NOMO-1 treated with dmso at 0.1 percent for 144 hours (cell line): ENCODE results near the gene NUP214.

Experiments used
- DNase-seq: peaks from one replicate; lab custom pipeline; 2025; ENCODE audit not compliant: unreplicated experiment; lab: John Stamatoyannopoulos, UW

The NUP214 gene

GRCh38 chr9:131125288-131126058 lies at the start of gene NUP214:
TSS of gene NUP214 (plus strand) at chr9:131125586. CDS start at chr9:131125705, 119 bp downstream.
- peak; percentile 97 for DNase-seq

- no peak for DNase-seq
These were observed 48.8 kb upstream of the NUP214 start for GRCh38 chr9:131076347-131077195.

- DNase-seq, result no peak
These were observed 46.7 kb upstream of the NUP214 start for GRCh38 chr9:131078427-131079366.

GRCh38 chr9:131080589-131080988 lies 44.8 kb upstream of the NUP214 start:
- DNase-seq, result no peak

- DNase-seq, result no peak
These were observed 43.5 kb upstream of the NUP214 start for GRCh38 chr9:131081868-131082267.

- no peak for DNase-seq
These were observed 42.4 kb upstream of the NUP214 start for GRCh38 chr9:131082774-131083512.

- no peak for DNase-seq
These were observed 40.6 kb upstream of the NUP214 start for GRCh38 chr9:131084661-131085369.

- DNase-seq, result no peak
These were observed 39.8 kb upstream of the NUP214 start for GRCh38 chr9:131085370-131086122.

GRCh38 chr9:131087354-131087893 lies 38.0 kb upstream of the NUP214 start:
- no peak for DNase-seq

- no peak for DNase-seq
These were observed 35.2 kb upstream of the NUP214 start for GRCh38 chr9:131090025-131090787.

GRCh38 chr9:131091352-131091992 lies 33.9 kb upstream of the NUP214 start:
- DNase-seq, result no peak

GRCh38 chr9:131092030-131092429 lies 33.4 kb upstream of the NUP214 start:
- no peak for DNase-seq

GRCh38 chr9:131092548-131093440 lies 32.6 kb upstream of the NUP214 start:
- no peak for DNase-seq

- DNase-seq, result no peak
These were observed 31.4 kb upstream of the NUP214 start for GRCh38 chr9:131094015-131094414.

GRCh38 chr9:131094622-131095021 lies 30.8 kb upstream of the NUP214 start:
- DNase-seq, result no peak

- no peak for DNase-seq
These were observed 29.6 kb upstream of the NUP214 start for GRCh38 chr9:131095666-131096268.
